ENCODE measurements around the gene SORCS2.

- TF ChIP-seq CTCF (conservative IDR thresholded peaks at IDR 0.05; ENCODE audit: low read depth, low read length): no peak
- no peak for TF ChIP-seq USF2 (IDR thresholded peaks at IDR 0.05; ENCODE audit: low read depth, low read length)
- no peak for TF ChIP-seq RFX5 (IDR thresholded peaks at IDR 0.05; ENCODE audit: low read depth, low read length)
- TF ChIP-seq RAD21 (IDR thresholded peaks at IDR 0.05; ENCODE audit: low read length): no peak
- TF ChIP-seq MAFK (IDR thresholded peaks at IDR 0.05; ENCODE audit: low read depth, low read length): no peak
- TF ChIP-seq MXI1 (IDR thresholded peaks at IDR 0.05; ENCODE audit: borderline replicate concordance, low read depth, low read length): no peak
- no peak for TF ChIP-seq POLR2A (IDR thresholded peaks at IDR 0.05; ENCODE audit: low read depth, low read length)
- TF ChIP-seq SMC3 (IDR thresholded peaks at IDR 0.05; ENCODE audit: low read depth, low read length): no peak
- no peak for TF ChIP-seq BHLHE40 (IDR thresholded peaks at IDR 0.05; ENCODE audit: low read depth, low read length)
- TF ChIP-seq FOS (IDR thresholded peaks at IDR 0.05; ENCODE audit: low read depth, low read length): no peak
- TF ChIP-seq NFE2L2 (IDR thresholded peaks at IDR 0.05; ENCODE audit: low read depth, low read length): no peak
These were observed 272.7 kb downstream of the SORCS2 start for GRCh38 chr4:7465017-7465416.
